PFSK-1 (cell line): ENCODE measurements around the gene DCTN2.

Source experiments
- POLR2AphosphoS5 ChIP-seq: IDR thresholded peaks from 2 replicates; pipeline ENCODE4 v1.6.1; 2012; ENCODE audit warnings: low read depth, mild to moderate bottlenecking, control low read depth, low read length, moderate library complexity
- SIN3A ChIP-seq: IDR thresholded peaks from 2 replicates; pipeline ENCODE4 v1.6.1; 2012; ENCODE audit warnings: mild to moderate bottlenecking, low read length, moderate library complexity, borderline replicate concordance; ENCODE audit not compliant: insufficient read depth
- TAF1 ChIP-seq: IDR thresholded peaks from 2 replicates; pipeline ENCODE4 v1.6.1; 2012; ENCODE audit warnings: low read length, control low read depth, borderline replicate concordance; ENCODE audit not compliant: insufficient read depth

DNA sequence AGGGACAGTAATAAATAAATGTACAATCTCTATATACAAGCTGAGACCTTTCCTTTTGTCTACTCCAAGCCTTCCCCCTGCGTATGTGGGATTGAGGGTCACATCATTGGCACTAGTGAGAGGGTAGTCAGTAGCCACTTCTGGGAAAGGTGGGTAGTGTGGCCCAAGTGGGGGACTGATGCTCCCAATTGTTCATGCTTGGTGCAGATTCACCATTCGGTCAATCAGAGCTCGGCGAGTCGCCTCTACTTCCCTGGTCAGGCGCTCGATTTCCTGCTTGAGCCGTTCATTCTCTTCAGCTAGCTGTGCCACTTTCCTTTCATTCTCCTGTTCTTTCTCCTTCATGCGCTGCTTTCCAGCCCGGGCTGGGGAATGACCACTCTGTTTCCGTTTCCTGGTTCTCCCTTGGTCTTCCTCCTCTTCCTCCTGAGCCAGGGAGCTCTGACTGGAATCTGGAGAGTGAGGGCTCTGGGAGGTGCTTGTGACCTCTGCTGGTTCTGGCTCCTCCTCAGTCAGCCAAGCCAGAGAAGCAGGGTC is 30.3 kb downstream of the DCTN2 start:
- TF ChIP-seq SIN3A (no peak), POLR2AphosphoS5 (peak; percentile 42), TAF1 (no peak; the same call in 1 of the 2 replicates)
